Ureter (tissue), 1 donor: ENCODE measurements around the gene FAS. TPM values are rescaled to one million over a fixed set of nuclear protein-coding genes. Genes with fewer than 3 reads are reported as not detected.
A peak's percentile ranks its signal among the peaks of the same experiment; 100 is the strongest.

Experiments
- DNase-seq: peaks from one replicate; pipeline ENCODE4 v3.0.0-alpha.2; 2020; ENCODE audit warnings: low spot score
- total RNA-seq: library from RNA; stranded (reverse); gene quantifications from one replicate; pipeline ENCODE4 v1.2.4, GENCODE V29; 2023
- donor health status: DM: yes; HTN: yes; CAD: no.

The FAS gene
- 34.7 TPM for total RNA-seq

GRCh38 chr10:88990384-88991160, at the start of gene FAS:
Gene FAS, plus strand, starts transcription at chr10:88990798. Its CDS starts 79 bp downstream, at chr10:88990877.
- DNase-seq, result peak; percentile 77

- no peak for DNase-seq
Observed at GRCh38 chr10:88941026-88941425, 49.6 kb upstream of the FAS start.

GRCh38 chr10:88943778-88944177, 46.8 kb upstream of the FAS start:
- DNase-seq, result no peak

DNA sequence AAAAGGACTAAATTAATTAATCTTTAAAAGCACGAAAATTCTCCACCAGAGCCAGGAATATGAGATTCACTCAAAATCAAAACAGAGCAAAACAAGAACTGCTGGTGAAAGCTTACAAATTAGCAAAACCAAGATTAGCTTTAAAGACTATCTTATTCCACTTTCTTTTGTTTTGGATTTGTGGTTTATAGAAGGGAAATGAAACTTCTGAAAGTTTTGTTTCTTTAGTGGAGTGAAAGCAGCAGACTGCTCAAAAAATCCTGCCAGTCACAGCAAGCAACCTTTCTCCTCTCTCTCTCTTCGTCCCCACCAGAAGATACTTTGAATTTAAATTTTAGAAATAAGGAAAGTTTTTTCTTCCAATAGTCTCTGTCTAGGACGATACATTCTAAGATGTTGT, 45.8 kb upstream of the FAS start:
- DNase-seq, result no peak

GRCh38 chr10:88946200-88946599, 44.4 kb upstream of the FAS start:
- no peak for DNase-seq

GRCh38 chr10:88946965-88947590, 43.5 kb upstream of the FAS start:
- DNase-seq, result no peak

DNA sequence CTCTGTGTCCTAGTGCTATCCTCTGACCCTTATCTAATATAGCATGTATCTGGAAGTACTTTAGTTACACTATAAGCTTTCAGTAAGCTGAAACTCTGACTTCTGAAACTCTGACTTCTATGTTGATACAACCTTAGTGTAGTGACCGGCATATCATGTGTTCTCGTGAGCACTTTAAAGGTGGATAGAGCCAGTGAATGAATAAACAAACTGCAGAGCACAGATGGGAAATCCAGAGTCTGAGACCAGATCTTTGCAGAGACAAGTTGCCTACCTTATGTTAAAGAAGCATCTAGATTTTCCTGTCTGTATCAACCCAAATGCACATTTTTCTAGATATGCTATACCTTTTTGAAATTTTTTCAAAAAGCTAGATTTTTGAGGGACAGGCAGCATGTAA, 41.5 kb upstream of the FAS start:
- no peak for DNase-seq

DNA sequence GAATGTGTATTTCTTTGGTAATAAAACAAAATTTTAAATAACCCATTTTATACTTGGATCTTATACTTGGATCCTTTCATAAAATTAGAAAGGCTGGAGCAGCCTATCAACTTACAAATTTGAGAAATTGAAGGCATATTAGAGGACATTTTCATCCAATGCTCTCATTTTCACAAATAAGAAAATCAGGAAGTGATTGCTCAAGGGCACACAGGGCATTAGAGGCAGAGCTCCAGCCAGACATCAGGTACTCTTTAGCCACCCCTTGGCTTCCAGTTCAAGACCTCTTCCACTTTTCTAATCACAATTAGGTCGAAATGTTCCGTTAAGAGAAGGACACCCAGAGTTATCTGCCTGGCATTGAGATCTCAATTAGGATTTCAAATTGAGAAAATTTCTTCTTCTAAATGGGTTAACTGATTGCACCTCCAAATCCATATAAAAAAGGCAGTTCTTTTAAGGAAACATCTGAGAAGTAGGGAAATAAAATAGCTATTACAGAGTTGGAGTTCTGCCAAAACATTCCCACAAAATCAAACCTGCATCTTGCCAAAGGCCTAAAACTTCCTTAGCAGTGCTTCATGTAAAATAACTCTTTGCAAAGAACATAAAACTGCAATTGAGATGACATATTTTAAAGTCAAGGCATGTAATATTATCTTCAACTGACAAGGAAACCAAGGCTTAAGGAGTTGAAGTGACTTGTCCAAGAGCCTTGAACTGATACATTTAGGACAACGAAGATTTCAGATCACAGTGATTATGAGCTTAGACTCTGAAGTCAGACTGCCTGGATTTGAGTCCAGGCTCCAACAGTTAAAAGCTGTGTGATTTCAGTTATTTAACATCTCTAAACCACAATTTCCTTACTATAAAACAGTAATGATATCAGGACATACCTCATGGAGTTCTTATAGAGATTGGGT, 40.4 kb upstream of the FAS start:
- no peak for DNase-seq

DNA sequence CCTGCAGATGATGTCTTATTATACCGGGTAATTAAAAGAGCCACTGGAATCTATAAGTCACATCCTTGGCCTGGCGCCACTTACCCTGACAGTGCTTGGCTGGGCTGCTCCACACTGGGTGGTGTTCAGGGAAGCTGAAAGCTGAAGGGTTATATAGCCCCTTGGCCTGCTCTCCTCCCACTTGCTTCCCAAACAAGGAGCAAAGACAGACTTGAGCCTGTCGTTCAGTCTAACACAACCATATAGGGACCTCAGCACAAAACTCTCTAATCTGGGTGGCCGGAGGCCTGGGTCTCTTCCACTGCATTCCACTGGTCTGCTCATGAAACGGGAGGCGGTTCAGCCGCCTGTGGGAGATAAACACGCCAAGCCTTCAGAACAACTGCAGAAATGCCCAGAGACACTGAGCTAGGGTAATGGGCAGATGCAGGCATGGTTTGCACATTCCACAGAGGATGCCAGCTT, 37.9 kb upstream of the FAS start, which contains the start of gene ACTA2:
ACTA2 (minus strand) TSS at position 127 of the 465 bp plus-strand sequence. CDS start 3,843 bp downstream, outside the sequence.
- peak; percentile 86 for DNase-seq

- DNase-seq, result no peak
Observed at GRCh38 chr10:88953662-88954061, 36.9 kb upstream of the FAS start.

DNA sequence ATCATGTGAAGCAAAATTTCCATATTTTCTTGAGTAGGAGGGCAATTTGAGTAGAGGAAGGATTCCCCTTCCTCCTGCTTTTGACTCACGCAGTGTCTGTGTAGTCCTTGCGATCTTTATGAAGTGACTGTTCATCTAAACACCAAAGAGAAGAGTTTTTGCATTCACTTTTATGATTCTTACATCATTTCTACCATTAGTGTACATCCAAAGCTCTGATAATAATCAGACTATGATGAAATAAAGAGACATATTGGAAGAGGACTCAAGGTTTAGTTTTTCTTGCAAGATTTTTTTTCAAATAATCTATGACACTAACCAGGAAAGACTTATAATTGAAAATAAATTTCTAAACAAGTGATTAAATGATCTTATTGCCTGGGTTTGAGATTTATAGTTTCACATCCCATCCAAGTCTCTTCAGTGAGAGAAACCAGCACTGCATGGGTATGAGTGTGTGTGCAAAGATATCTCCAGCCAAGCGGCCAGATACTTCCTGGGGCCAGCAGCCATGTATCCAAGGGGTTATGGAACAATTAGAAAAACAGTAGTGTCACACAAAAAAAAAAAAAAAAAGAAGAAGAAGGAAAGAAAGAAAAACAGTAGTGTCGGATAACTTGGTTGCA, 36.0 kb upstream of the FAS start:
- DNase-seq, result no peak

- DNase-seq, result no peak
Observed at GRCh38 chr10:88957381-88957780, 33.2 kb upstream of the FAS start.

DNA sequence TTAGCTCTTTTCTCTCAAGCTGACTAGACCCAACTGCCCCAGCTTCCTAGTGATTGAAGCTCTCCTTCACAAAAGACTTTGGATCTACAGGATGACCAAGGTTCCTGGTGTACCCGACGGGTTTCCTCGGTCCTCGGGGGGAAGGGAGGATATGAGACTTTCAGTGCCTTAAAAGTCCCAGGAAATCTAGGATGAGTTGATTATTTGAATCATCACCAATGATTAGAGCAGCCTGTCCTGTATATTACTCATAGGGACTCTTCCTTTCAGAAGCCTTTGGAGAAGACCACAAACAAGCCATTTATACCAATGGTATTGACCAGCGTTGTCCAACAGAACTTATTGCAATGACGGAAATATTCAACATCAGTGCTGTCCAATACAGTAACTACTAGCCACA, 31.9 kb upstream of the FAS start:
- no peak for DNase-seq

DNA sequence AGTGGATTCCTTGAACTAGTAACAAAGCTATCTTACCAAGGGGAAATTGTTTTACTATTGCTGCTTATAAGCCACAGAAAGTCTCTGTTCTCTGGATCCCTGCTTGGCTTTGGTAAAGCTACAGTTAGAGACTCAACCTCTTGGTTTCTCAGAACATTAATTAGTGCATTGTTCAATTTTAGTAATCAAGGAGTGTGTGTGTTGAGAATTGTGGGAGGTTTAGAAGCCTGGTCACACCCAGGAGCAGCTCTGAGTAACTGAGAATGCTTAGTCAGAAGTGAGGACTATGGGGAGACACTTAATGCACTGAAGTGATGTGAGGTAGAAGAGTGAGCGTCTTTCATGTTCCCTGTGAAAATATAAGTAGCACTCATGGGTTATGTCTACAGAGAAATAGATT, 29.8 kb upstream of the FAS start:
- no peak for DNase-seq

DNA sequence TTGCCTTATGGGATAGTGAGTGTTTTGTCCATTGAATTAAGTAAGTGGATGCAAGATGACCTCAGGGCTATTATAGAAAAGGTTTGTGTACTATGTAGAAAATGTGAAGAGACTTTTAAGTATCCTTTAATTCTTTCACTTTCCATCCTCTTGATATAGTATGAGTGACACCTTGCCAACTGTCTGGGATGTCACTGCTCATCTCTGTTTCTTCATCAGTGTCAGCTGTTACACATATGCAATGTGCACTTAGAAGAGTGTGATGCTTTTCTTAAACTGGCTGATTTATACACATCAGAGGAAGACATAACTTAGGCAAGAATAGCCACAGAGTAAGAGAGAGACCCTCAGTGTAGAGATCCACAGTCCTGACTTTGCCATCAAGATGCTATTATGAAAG, 29.3 kb upstream of the FAS start:
- no peak for DNase-seq

DNA sequence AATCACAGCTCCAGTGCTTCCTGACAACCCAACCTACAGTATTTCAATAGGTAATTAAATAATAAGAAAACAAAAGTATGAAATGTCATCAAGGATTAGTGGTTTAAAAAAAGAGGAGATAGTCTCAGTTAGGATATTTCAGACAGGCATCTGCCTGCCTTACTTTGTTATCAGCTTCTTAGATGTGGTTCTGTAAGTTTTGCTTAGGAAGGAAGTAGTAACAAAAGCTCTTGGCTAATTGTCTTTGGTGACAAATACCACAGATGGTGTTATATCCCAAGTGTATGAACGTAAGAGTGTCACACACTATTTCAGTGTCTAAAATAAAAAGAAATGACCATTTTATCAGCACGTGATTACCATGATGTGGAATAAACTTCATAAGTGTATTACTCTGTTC, 28.3 kb upstream of the FAS start:
- no peak for DNase-seq

GRCh38 chr10:88963318-88963717, 27.3 kb upstream of the FAS start:
- DNase-seq, result no peak

DNA sequence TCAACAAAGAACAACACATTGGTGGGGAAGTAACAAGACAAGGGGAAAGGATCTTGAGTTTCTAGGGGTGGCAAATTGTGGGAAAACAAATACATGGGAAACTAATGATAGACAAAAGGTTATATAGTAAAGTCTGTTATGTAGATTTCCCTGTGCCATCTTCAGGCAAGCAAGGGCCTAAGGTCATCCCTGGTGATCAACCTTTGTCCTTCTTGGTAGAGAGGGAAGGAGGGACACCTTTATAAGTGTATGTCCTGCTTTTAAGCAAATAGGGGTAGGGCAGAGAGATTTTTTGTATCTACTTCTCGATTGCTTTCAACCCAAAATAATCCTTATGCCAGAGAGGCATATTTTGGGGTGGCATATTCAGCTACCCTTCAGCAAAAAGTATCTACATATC, 26.2 kb upstream of the FAS start:
- no peak for DNase-seq

DNA sequence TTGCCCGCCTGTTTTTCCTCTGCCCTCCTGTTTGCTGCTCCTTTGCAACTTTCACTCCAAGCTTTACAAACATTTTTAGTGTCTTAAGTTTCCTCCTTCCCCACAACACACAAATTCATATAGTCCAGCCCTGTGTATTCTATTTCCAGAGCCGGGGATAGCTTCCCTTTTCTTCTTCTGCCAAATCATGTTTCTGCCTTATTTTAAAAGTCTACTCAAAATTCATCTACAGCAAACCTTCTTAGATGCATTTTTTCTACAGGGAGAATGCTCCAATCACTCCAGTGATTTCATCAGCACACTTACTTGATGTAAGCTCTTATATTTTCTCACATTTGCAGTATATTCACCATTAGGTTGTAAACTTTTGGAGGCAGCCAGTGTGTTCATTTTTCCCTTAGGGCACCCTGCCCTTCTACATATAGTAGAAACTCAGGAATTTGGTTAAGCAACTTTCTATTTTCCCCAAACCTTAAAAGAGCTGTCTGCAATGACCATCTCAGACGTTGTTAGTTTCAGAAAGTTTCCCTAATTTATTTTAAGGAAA, 25.7 kb upstream of the FAS start:
- no peak for DNase-seq

- no peak for DNase-seq
Observed at GRCh38 chr10:88966797-88967196, 23.8 kb upstream of the FAS start.

- DNase-seq, result no peak
Observed at GRCh38 chr10:88968391-88968790, 22.2 kb upstream of the FAS start.
